ENCODE results near the gene OR4L1.
A peak's percentile ranks its signal among the peaks of the same experiment; 100 is the strongest.
"Not testable (repeated sequence)": the region's sequence is repeated elsewhere in the genome, so short reads cannot be mapped to it uniquely, and the experiment has no call there.

OR4L1 gene

DNA sequence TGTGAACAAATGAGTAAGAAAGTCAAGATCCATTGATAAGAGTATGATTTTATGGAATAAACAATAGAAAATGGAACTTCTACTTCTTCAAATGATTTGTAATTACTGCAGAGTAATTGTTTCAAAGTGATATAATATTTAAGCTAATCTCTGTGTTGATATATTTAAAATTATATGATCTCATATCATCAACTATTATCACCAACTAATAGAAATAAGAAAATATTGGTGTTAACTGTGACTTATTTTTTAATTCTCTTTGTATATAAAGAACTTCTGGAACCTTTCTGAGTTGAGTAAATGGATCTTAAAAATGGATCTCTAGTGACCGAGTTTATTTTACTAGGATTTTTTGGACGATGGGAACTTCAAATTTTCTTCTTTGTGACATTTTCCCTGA is at the start of gene OR4L1:
TSS of gene OR4L1 (plus strand) at position 301 of the 400 bp plus-strand sequence. CDS start at position 301, 0 bp downstream.
- DNase-seq, result no peak

DNA sequence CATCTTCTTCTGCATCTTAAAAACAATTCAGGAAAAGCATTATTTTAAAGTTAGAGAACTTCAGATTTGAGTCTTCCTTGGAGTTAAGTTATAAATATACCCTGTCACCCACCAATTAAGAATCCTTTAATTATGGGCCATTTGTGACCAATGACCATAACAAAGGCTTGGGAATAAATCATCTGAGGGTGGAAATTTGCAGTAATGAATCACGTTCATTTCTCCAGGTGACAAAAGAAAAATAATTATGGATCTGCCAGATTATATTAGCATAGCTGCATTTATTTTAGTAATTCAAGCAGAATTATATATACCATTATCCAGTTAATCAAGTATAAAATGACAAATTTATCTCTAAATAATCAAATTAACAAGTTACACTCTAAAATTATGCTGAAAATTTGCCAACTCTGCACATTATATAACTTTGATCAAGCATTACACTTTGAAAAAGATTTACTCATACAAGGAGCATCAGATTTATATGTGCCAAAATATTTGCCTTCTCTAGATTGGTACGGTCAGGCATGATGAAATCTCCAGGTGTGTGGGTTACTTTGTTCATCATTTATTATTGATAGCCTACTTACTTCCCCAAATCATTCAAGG is 40.5 kb upstream of the OR4L1 start, which contains the start of gene OR4K14:
TSS of gene OR4K14 (minus strand) at position 51 of the 609 bp plus-strand sequence. CDS start 4,114 bp downstream, outside the sequence.
- no peak for DNase-seq

GRCh38 chr14:20031058-20031457 is 28.8 kb upstream of the OR4L1 start:
- DNase-seq, result no peak

DNA sequence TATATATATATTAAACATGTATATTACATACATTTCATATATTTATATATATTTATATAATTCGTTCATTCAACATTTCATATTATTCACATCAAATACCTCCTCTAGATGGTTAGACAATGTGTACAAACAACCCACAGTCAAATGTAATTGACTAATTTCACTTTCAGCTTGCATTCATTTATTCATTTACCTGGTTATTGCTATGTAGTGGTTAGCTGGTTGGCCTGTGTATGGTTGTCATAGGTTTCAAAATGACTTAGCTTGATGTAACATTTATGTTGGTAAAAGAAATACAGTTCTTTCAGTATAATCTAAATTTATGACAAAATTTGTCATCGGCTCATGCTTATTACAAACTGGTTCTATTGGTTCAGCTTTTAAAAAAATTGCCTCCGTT is 24.4 kb upstream of the OR4L1 start:
- no peak for DNase-seq

DNA sequence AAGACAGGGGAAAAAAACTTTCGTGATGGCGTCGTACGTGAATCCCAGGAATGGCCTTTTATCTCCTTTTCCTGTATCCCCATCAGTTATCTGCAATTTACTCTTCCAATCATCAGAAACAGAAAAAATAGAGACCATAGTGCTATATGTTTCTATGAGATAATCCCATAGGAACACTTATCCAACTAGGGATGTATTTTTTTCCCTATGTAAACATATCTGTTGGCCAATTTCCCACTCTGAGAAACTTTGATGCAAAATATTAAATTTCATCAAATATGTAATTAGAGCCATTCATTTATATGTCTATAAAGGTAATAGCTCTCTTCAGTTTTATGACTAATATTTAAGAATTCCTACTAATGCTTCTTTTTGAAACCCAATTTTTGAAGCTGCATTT is 23.9 kb upstream of the OR4L1 start, which contains the start of gene OR4K13:
TSS of gene OR4K13 (minus strand) at position 101 of the 400 bp plus-strand sequence. CDS start 1,280 bp downstream, outside the sequence.
- DNase-seq, result no peak

DNA sequence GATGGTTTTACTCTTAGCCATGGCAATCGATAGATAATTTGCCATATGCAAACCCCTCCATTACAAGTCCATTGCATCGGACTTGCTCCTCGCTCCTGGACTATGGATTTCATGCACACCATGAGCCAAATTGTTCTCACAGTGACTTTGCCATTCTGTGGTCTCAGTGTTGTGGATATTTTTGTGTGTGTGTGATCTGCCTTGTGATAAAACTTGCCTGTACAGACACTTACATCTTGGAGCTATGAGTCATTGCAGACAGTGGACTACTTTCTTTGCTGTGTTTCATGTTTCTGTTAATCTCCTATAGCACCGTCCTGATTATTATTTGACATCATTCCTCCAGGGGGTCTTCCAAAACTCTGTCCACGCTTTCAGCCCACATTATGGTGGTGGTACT is 15.6 kb upstream of the OR4L1 start:
- no peak for DNase-seq

- no peak for DNase-seq
Measured at GRCh38 chr14:20048202-20048601, 11.6 kb upstream of the OR4L1 start.

DNA sequence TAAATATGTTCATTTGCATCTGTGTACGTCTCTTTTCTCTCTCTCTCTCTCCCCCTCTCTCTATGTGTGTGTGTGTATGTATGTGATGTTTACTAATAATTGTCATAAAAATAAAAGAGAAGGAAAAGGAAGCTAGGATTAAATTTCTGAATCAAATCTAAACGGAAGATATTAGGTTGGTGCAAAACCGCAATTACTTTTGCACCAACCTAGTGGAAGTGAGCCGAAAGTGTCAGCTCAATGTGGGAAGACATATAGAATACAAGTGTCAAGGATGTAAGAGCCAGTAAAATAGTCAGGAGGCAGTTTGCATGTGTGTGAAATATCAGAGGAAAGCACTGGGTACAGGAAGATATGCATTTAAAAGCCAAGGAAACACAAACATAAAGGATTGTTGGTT is 32.2 kb downstream of the OR4L1 start:
- DNase-seq, result no peak

DNA sequence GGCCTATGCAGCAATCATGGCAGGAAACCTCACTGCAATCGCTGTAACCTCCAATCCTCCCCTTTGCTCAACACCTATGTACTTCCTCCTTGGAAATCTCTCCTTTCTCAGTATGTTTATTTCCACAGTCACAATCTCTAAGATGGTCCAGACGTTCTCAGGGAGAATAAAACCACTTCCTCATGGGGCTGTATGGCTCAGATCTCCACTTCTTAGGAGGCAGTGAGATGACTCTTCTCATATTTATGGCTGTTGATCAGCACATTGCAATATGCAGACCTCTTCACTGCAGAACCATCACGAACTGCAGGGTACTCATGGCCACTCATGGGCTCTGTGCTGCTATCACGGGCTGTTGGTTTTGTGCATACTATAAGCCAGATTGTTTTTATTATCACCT is 33.6 kb downstream of the OR4L1 start:
- peak in 1 of 2 experiments; percentile 11 for DNase-seq

- DNase-seq, result not testable (repeated sequence)
Measured at GRCh38 chr14:20098926-20099770, 39.3 kb downstream of the OR4L1 start.

DNA sequence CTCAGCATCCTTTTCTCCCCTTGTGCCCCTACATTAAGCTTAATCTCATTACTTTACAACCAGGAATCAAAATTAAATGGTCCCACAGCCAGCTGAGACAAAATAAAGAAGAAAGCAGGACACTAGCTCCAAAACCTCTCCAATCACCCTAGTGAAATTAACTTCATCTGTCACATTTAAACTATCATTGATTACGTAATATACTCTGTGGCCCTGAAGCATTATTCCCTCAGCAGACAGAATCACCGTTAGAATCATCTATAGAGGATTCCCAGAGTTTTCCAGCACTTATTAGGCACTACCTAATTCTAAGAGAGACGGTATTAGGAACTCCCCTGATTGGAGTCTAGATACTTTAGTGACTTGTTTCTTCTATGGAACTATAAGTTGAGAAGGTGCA is 50.6 kb downstream of the OR4L1 start, which contains the start of gene OR4K17:
TSS of gene OR4K17 (plus strand) at position 302 of the 400 bp plus-strand sequence. CDS start 6,761 bp downstream, outside the sequence.
- no peak for DNase-seq
